MM.1S (cell line): Measurements from ENCODE around the gene CCDC181.

Experiments used
- CTCF ChIP-seq: fragments of 300-600 bp; sonication (generic); IDR thresholded peaks from 2 replicates; pipeline ENCODE4 v1.5.1; 2016; ENCODE audit warnings: antibody characterized with exemption, low read length, mixed read lengths
- EZH2 ChIP-seq: fragments of 300-600 bp; sonication (generic); optimal IDR thresholded peaks from 2 replicates; pipeline ENCODE3; 2017; ENCODE audit warnings: low read depth, mild to moderate bottlenecking, antibody characterized with exemption, low read length, mixed read lengths

GRCh38 chr1:169460191-169460833 is 33.0 kb upstream of the CCDC181 start:
- TF ChIP-seq CTCF (no peak), EZH2 (no peak)
